ENCODE data around the gene PTPRM.

GRCh38 chr18:8401606-8402005 lies 834.5 kb downstream of the PTPRM start:
- TF ChIP-seq REST (IDR thresholded peaks at IDR 0.05; ENCODE audit: low read depth, low read length) (no peak), CTCF (IDR thresholded peaks at IDR 0.05) (no peak), EP300 (IDR thresholded peaks at IDR 0.05; ENCODE audit: borderline replicate concordance in 1 of 2, low read depth in 1 of 2, low read length in 1 of 2) (no peak), TCF12 (IDR thresholded peaks at IDR 0.05) (no peak), SMC3 (IDR thresholded peaks at IDR 0.05; ENCODE audit: low read depth, low read length) (no peak), POLR2AphosphoS5 (IDR thresholded peaks at IDR 0.05; ENCODE audit: low read depth, low read length) (no peak)
